Measurements from ENCODE around the gene ALDH1L1. TPM values are rescaled to one million over a fixed set of nuclear protein-coding genes. Genes with fewer than 3 reads are reported as not detected.

ALDH1L1 gene
- polyA plus RNA-seq, 1 donor = 0.70 TPM

Other genes starting within 250 kb of the ALDH1L1 start
- gene ROPN1B, start 211.4 kb downstream of the ALDH1L1 start, polyA plus RNA-seq (ENCODE audit: insufficient read length) = 0.19 TPM
- 38.9 TPM for gene SLC41A3, start 96.5 kb downstream of the ALDH1L1 start, polyA plus RNA-seq (ENCODE audit: insufficient read length)
- 1.6 TPM for gene KLF15, start 176.8 kb upstream of the ALDH1L1 start, polyA plus RNA-seq (ENCODE audit: insufficient read length)
- 0.58 TPM for gene CFAP100, start 214.3 kb upstream of the ALDH1L1 start, polyA plus RNA-seq (ENCODE audit: insufficient read length)

Measured in hindlimb muscle (tissue), 1 donor.